B cell (primary cell): ENCODE measurements around the gene SELENOS. TPM values are rescaled to one million over a fixed set of nuclear protein-coding genes. Genes with fewer than 3 reads are reported as not detected.

ENCODE experiments used
- ATAC-seq: fragments of 200-7000 bp; cut with Tn5 transposase; one replicate; pipeline ENCODE4 v1.10.0; 2021; ENCODE audit warnings: low read depth, mild to moderate bottlenecking, moderate number of reproducible peaks, moderate library complexity
- CTCF ChIA-PET: fragments of 350-600 bp; sonication (Branson Sonifier 250); formaldehyde crosslinking; loops from one replicate; lab custom pipeline; 2021; ENCODE audit warnings: antibody characterized with exemption, inconsistent platforms; lab: Charles Lee
- POLR2A ChIA-PET: fragments of 350-600 bp; sonication (Branson Sonifier 250); formaldehyde crosslinking; loops from one replicate; lab custom pipeline; 2021; ENCODE audit warnings: antibody characterized with exemption; lab: Charles Lee
- DNase-seq: peaks from one replicate; pipeline ENCODE4 v3.0.0; 2013
- H2AFZ ChIP-seq: 2 replicates; pipeline ENCODE4 v1.6.1; 2012; ENCODE audit warnings: mild to moderate bottlenecking, low read depth, low read length; ENCODE audit not compliant: insufficient read depth, poor library complexity, severe bottlenecking
- H3K27ac ChIP-seq, 2 donors: 1 replicate in 1 of 2; 2 replicates in 1 of 2; pipeline ENCODE4 v1.5.1; 2012 to 2013; ENCODE audit warnings: low read length in 2 of 2, mild to moderate bottlenecking in 2 of 2, moderate library complexity in 1 of 2
- H3K27me3 ChIP-seq, 4 experiments: fragments of 200-600 bp in 1 of 4; sonication (generic) in 1 of 4; replicated peaks in 1 of 4; 1 replicate in 2 of 4; 2 replicates in 2 of 4; pipeline versions ENCODE4 v1.6.1 to v1.7.0; 2013 to 2016; ENCODE audit warnings: low read length in 3 of 4, mild to moderate bottlenecking in 2 of 4, mixed read lengths in 1 of 4, moderate library complexity in 1 of 4; ENCODE audit not compliant: insufficient read depth in 4 of 4, control insufficient read depth in 3 of 4; ENCODE audit errors: control extremely low read depth in 1 of 4
- H3K36me3 ChIP-seq, 2 experiments: replicated peaks in 1 of 2; 1 replicate in 1 of 2; 2 replicates in 1 of 2; pipeline versions ENCODE4 v1.6.1 to v1.7.1; 2013; ENCODE audit warnings: low read length in 1 of 2; ENCODE audit not compliant: insufficient read depth in 2 of 2, control insufficient read depth in 1 of 2; ENCODE audit errors: control extremely low read depth in 1 of 2, extremely low read depth in 1 of 2
- H3K4me1 ChIP-seq, 2 donors: fragments of 200-600 bp in 1 of 2; sonication (generic) in 1 of 2; 1 replicate in 1 of 2; 2 replicates in 1 of 2; pipeline versions ENCODE4 v1.5.1 to v1.6.1; 2013 to 2017; ENCODE audit warnings: low read length in 2 of 2; ENCODE audit not compliant: control insufficient read depth in 2 of 2, insufficient read depth in 2 of 2
- H3K4me2 ChIP-seq: replicated peaks from 2 replicates; pipeline ENCODE3; 2012; ENCODE audit warnings: mild to moderate bottlenecking, low read depth, low read length; ENCODE audit not compliant: poor library complexity, severe bottlenecking
- H3K4me3 ChIP-seq, 5 experiments: fragments of 200-600 bp in 1 of 5; sonication (generic) in 1 of 5; 1 replicate in 3 of 5; 2 replicates in 2 of 5; pipeline versions ENCODE4 v1.5.1 to v1.7.0; 2011 to 2016; ENCODE audit warnings: low read length in 4 of 5, mild to moderate bottlenecking in 4 of 5, low read depth in 2 of 5, control low read depth in 1 of 5, moderate library complexity in 1 of 5; ENCODE audit not compliant: insufficient read depth in 1 of 5; ENCODE audit errors: control extremely low read depth in 1 of 5, extremely low read depth in 1 of 5
- H3K79me2 ChIP-seq: fragments of 200-600 bp; sonication (generic); one replicate; pipeline ENCODE4 v1.6.0; 2016; ENCODE audit warnings: low read length; ENCODE audit not compliant: control insufficient read depth, insufficient read depth
- H3K9ac ChIP-seq: fragments of 200-600 bp; sonication (generic); 2 replicates; pipeline ENCODE4 v1.6.1; 2017; ENCODE audit warnings: mild to moderate bottlenecking, low read length, moderate library complexity
- H3K9me3 ChIP-seq, 3 donors: one replicate each; pipeline versions ENCODE4 v1.6.1 to v1.7.1; 2013; ENCODE audit warnings: low read length in 2 of 3; ENCODE audit not compliant: control insufficient read depth in 2 of 3, insufficient read depth in 1 of 3; ENCODE audit errors: control extremely low read depth in 1 of 3
- H4K20me1 ChIP-seq: 2 replicates; pipeline ENCODE4 v1.6.0; 2012; ENCODE audit warnings: mild to moderate bottlenecking, low read length; ENCODE audit not compliant: insufficient read depth, control insufficient read depth, poor library complexity, severe bottlenecking
- H3K27ac Mint-ChIP-seq: one replicate; pipeline ENCODE4 v1.8.0; 2021; ENCODE audit warnings: mixed read lengths
- H3K27me3 Mint-ChIP-seq: one replicate; pipeline ENCODE4 v1.8.0; 2021; ENCODE audit warnings: mixed read lengths
- H3K4me1 Mint-ChIP-seq: one replicate; pipeline ENCODE4 v1.8.0; 2021; ENCODE audit warnings: mixed read lengths
- H3K4me3 Mint-ChIP-seq: one replicate; pipeline ENCODE4 v1.8.0; 2021; ENCODE audit warnings: mixed read lengths
- H3K9me3 Mint-ChIP-seq: one replicate; pipeline ENCODE4 v1.8.0; 2022; ENCODE audit warnings: mixed read lengths; ENCODE audit not compliant: insufficient read depth
- CTCF ChIP-seq: fragments of 200-600 bp; IDR thresholded peaks from one replicate; pipeline ENCODE4 v1.8.0; 2022; ENCODE audit warnings: antibody characterized with exemption, mild to moderate bottlenecking
- EZH2 ChIP-seq: IDR thresholded peaks from 2 replicates; pipeline ENCODE4 v1.6.1; 2012; ENCODE audit warnings: borderline replicate concordance, low read depth, mild to moderate bottlenecking, moderate library complexity, low read length; ENCODE audit not compliant: insufficient read depth, poor library complexity, severe bottlenecking
- WGBS: methylation state at CpG from one replicate; pipeline ENCODE4 v1.1.5; 2013; ENCODE audit warnings: missing lambda C conversion rate; ENCODE audit not compliant: insufficient coverage; 5-methylcytosine and 5-hydroxymethylcytosine counted together
- intact Hi-C: fragments of 100-400 bp; cut with micrococcal nuclease; formaldehyde crosslinking; loops from one replicate; pipeline ENCODE4 v1.10.0; 2022
- polyA plus RNA-seq: library from polyadenylated mRNA; depleted of rRNA; stranded (reverse); fragments of >200 nt; gene quantifications from 2 replicates; pipeline ENCODE4 v1.2.3, GENCODE V29; 2012
- total RNA-seq, 2 donors: library from RNA; stranded (reverse); fragments of 120-200 nt in 1 of 2; gene quantifications; 1 replicate in 1 of 2; 2 replicates in 1 of 2; pipeline versions ENCODE4 v1.2.3 to v1.2.4, GENCODE V29; 2013 to 2022

SELENOS gene
- total and polyA plus RNA-seq, 2 donors (not counting 1 experiment from before 2014, with no cell fraction given), result 14.2 to 26.8 TPM

GRCh38 chr15:101239724-101240136 is 37.6 kb downstream of the SELENOS start:
- peak overlapping the region; percentile 29 for H3K4me3 Mint-ChIP-seq
- H3K9me3 Mint-ChIP-seq, result no peaks in the 10 kb centered on the region
- H3K27me3 ChIP-seq, result no peaks in the 10 kb centered on the region
- peaks cover 5 to 7% of the 10 kb centered on the region in 2 experiments for H3K36me3 ChIP-seq
- peaks cover 61% of the 10 kb centered on the region for H3K4me1 Mint-ChIP-seq
- H3K79me2 ChIP-seq, result peaks cover 93% of the 10 kb centered on the region
- TF ChIP-seq EZH2 (no peak), CTCF (no peak)
- POLR2A ChIA-PET, result interaction anchor here (1.2 kb wide), 1 partner anchor 113 kb away, joined by 3 read pairs; no protein-coding TSS in a partner anchor
- intact Hi-C loops, result loop anchor here (1.0 kb wide), 1 partner anchor 11 kb away; no protein-coding TSS in a partner anchor
- H3K4me2 ChIP-seq, result peak overlapping the region; percentile 44
- H3K9ac ChIP-seq, result no peak overlapping the region
- H3K27me3 Mint-ChIP-seq, result no peaks in the 10 kb centered on the region
- peaks cover 24% of the 10 kb centered on the region for H4K20me1 ChIP-seq
- H3K27ac ChIP-seq, result peak overlapping the region in 1 of 2 donors; percentile 42
- WGBS, result 4% methylated on average over 6 of the region's 6 CpGs
- H3K4me3 ChIP-seq, result no peak overlapping the region
- H2AFZ ChIP-seq, result peak overlapping the region; percentile 34
- DNase-seq (no peak), ATAC-seq (no peak)
- H3K9me3 ChIP-seq, result no peaks in the 10 kb centered on the region
- CTCF ChIA-PET, result interaction anchor here (1.1 to 2.9 kb wide), 6 partner anchors 12 to 225 kb away, joined by 3 to 12 read pairs (median 6); partner anchors contain the start of gene CHSY1
- peak overlapping the region; percentile 72 for H3K27ac Mint-ChIP-seq
- H3K4me1 ChIP-seq, result peaks cover 47 to 48% of the 10 kb centered on the region in 2 donors

- Histone ChIP-seq H3K4me2 (no peak overlapping the region), H3K36me3 (peaks cover 6 to 19% of the 10 kb centered on the region in 2 experiments), H3K27ac (no peak overlapping the region), H3K9me3 (no peaks in the 10 kb centered on the region), H3K9ac (no peak overlapping the region), H3K79me2 (peaks cover 96% of the 10 kb centered on the region), H3K4me1 (peaks cover 22 to 25% of the 10 kb centered on the region in 2 donors), H3K27me3 (no peaks in the 10 kb centered on the region), H3K4me3 (no peak overlapping the region), H2AFZ (no peak overlapping the region), H4K20me1 (peaks cover 28% of the 10 kb centered on the region)
- WGBS, result 98% methylated on average over 12 of the region's 12 CpGs
- H3K4me1 Mint-ChIP-seq, result peaks cover 39% of the 10 kb centered on the region
- H3K4me3 Mint-ChIP-seq, result no peak overlapping the region
- intact Hi-C loops, result no loop called here
- TF ChIP-seq CTCF, result no peak
- no peak for TF ChIP-seq EZH2
- H3K9me3 Mint-ChIP-seq, result no peaks in the 10 kb centered on the region
- DNase-seq, result no peak
- POLR2A ChIA-PET, result interaction anchor here (0.7 kb wide), 1 partner anchor 175 kb away, joined by 3 read pairs; no protein-coding TSS in a partner anchor
- no peak overlapping the region for H3K27ac Mint-ChIP-seq
- CTCF ChIA-PET, result interaction anchor here (0.7 kb wide), 1 partner anchor 236 kb away, joined by 4 read pairs; no protein-coding TSS in a partner anchor
- H3K27me3 Mint-ChIP-seq, result no peaks in the 10 kb centered on the region
- ATAC-seq, result no peak
Observed at GRCh38 chr15:101237251-101237650, 40.0 kb downstream of the SELENOS start.
